Stimulated activated CD8-positive, alpha-beta memory T cell treated with anti-CD3 and anti-CD28 coated beads, Interleukin-15, amount 100 ng/mL, for 24 hours (primary cell): ENCODE measurements around the gene HPN.
"Not testable (repeated sequence)": the region's sequence is repeated elsewhere in the genome, so short reads cannot be mapped to it uniquely, and the experiment has no call there.

Source experiments
- DNase-seq: peaks from one replicate; pipeline ENCODE4 v3.0.0-alpha.2; 2020; ENCODE audit warnings: low read depth

Gene HPN

GRCh38 chr19:35027851-35028599 is 13.5 kb upstream of the HPN start:
- no peak for DNase-seq

- not testable (repeated sequence) for DNase-seq
Measured at GRCh38 chr19:35028600-35028885, 13.0 kb upstream of the HPN start.

- not testable (repeated sequence) for DNase-seq
Measured at GRCh38 chr19:35029275-35029736, 12.2 kb upstream of the HPN start.

GRCh38 chr19:35029737-35030256 is 11.7 kb upstream of the HPN start:
- no peak for DNase-seq

- DNase-seq, result peak; percentile 50
Measured at GRCh38 chr19:35030257-35031071, 11.1 kb upstream of the HPN start, which contains the start of gene SCN1B. TSS of gene SCN1B (plus strand) at chr19:35030470. CDS start at chr19:35030821, 351 bp downstream.

- DNase-seq, result no peak
Measured at GRCh38 chr19:35031072-35031881, 10.2 kb upstream of the HPN start.

- DNase-seq, result no peak
Measured at GRCh38 chr19:35032356-35032865, 9.1 kb upstream of the HPN start.

- DNase-seq, result no peak
Measured at GRCh38 chr19:35033067-35034004, 8.2 kb upstream of the HPN start.

- DNase-seq, result no peak
Measured at GRCh38 chr19:35034005-35034502, 7.5 kb upstream of the HPN start.

- DNase-seq, result no peak
Measured at GRCh38 chr19:35034588-35035382, 6.7 kb upstream of the HPN start.

GRCh38 chr19:35037716-35038622 is 3.6 kb upstream of the HPN start:
- no peak for DNase-seq

GRCh38 chr19:35038623-35039512 is 2.7 kb upstream of the HPN start:
- no peak for DNase-seq

- DNase-seq, result no peak
Measured at GRCh38 chr19:35039881-35040825, 1.4 kb upstream of the HPN start.

GRCh38 chr19:35040826-35041547 is 534 bp upstream of the HPN start:
- no peak for DNase-seq

- DNase-seq, result no peak
Measured at GRCh38 chr19:35042056-35042730, 672 bp downstream of the HPN start.
